ENCODE data around the gene ALKBH5. TPM values are rescaled to one million over a fixed set of nuclear protein-coding genes. Genes with fewer than 3 reads are reported as not detected.

The ALKBH5 gene
- polyA plus RNA-seq, 1 of the 3 experiments (the other 2 are of a cell fraction), result 41.0 TPM

DNA sequence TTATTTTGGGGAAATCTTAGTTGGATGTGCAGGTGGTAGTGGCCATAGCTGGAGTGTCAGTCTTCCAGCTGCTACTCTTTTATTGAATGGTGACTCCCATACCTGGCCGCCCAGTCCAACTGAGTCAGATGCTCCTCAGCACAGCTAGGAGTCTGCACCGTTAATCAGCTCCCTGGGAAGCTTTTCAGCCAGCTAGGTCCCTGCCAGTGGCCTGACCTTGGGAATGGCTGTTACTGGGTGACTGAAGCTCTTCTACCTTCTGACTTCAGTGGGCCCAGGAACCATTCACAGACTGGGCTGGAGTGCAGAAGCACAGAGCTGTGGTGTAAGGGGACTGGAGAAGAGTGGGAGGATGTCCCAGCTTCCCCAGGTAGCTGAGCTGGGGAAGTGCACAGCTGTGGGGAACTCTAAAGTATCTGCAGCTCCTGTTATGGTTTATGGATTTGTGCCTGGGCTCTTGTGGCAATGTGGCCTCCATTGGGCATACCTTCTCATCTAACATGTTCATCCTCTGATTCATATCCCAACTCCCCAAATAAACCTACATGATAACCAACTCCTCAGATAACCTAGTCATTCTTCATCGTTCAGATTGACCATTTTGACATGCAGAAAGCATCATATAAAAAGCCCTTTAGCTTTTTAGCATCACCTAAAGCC, 14.0 kb downstream of the ALKBH5 start:
- Histone ChIP-seq H3K27me3 (ENCODE audit: insufficient read depth) (no peaks in the 10 kb centered on the region), H3K9ac (no peak overlapping the region), H2AFZ (ENCODE audit: low read depth) (no peak overlapping the region), H3K79me2 (ENCODE audit: insufficient read depth) (peaks cover 98% of the 10 kb centered on the region), H3K4me2 (no peak overlapping the region), H3K36me3 (replicated peaks in 1 of 2; ENCODE audit: control insufficient read depth in 1 of 2, insufficient read depth in 2 of 2, low read length in 1 of 2) (peaks cover 39 to 47% of the 10 kb centered on the region in 2 experiments), H3F3A (replicated peaks; ENCODE audit: insufficient read depth) (no peaks in the 10 kb centered on the region), H3K27ac (ENCODE audit: low read depth in 2 of 2, low read length in 1 of 2) (no peak overlapping the region), H3K9me2 (no peaks in the 10 kb centered on the region), H3K4me3 (ENCODE audit: low read depth in 2 of 2, low read length in 1 of 2) (no peak overlapping the region), H4K20me1 (ENCODE audit: insufficient read depth) (peaks cover 75% of the 10 kb centered on the region), H3K9me3 (no peaks in the 10 kb centered on the region), H3K4me1 (ENCODE audit: control insufficient read depth in 1 of 2, insufficient read depth in 2 of 2, low read depth in 1 of 2, low read length in 1 of 2) (no peaks in the 10 kb centered on the region; a peak in 2 of 4 replicates)
- TF ChIP-seq MEF2A (IDR thresholded peaks at IDR 0.05; ENCODE audit: borderline replicate concordance, low read depth) (no peak), TEAD4 (IDR thresholded peaks at IDR 0.05; ENCODE audit: borderline replicate concordance, insufficient read depth) (no peak), EZH2phosphoT487 (IDR thresholded peaks at IDR 0.05; ENCODE audit: borderline replicate concordance, low read depth) (no peak), TAF1 (IDR thresholded peaks at IDR 0.05; ENCODE audit: borderline replicate concordance, low read depth, low read length) (no peak), TCF12 (IDR thresholded peaks at IDR 0.05) (no peak), GABPA (IDR thresholded peaks at IDR 0.05; ENCODE audit: low read depth) (no peak), GATA2 (CRISPR knock-in tag; IDR thresholded peaks at IDR 0.05) (no peak), POLR2AphosphoS5 (IDR thresholded peaks at IDR 0.05; ENCODE audit: low read depth, low read length) (no peak), PBX3 (IDR thresholded peaks at IDR 0.05) (no peak), RCOR1 (IDR thresholded peaks at IDR 0.05; ENCODE audit: low read length) (no peak), FOSL2 (IDR thresholded peaks at IDR 0.05; ENCODE audit: borderline replicate concordance, low read depth) (no peak), ELF1 (IDR thresholded peaks at IDR 0.05) (no peak), JUND (IDR thresholded peaks at IDR 0.05) (no peak), EP300 (IDR thresholded peaks at IDR 0.05; ENCODE audit: borderline replicate concordance in 1 of 2, low read depth in 1 of 2, low read length in 1 of 2) (no peak)
- TF ChIP-seq, protein P1, sequence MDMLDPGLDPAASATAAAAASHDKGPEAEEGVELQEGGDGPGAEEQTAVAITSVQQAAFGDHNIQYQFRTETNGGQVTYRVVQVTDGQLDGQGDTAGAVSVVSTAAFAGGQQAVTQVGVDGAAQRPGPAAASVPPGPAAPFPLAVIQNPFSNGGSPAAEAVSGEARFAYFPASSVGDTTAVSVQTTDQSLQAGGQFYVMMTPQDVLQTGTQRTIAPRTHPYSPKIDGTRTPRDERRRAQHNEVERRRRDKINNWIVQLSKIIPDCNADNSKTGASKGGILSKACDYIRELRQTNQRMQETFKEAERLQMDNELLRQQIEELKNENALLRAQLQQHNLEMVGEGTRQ (IDR thresholded peaks at IDR 0.05; ENCODE audit: borderline replicate concordance, low read depth, low read length), result no peak
- TF ChIP-seq, protein P2, sequence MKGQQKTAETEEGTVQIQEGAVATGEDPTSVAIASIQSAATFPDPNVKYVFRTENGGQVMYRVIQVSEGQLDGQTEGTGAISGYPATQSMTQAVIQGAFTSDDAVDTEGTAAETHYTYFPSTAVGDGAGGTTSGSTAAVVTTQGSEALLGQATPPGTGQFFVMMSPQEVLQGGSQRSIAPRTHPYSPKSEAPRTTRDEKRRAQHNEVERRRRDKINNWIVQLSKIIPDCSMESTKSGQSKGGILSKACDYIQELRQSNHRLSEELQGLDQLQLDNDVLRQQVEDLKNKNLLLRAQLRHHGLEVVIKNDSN (IDR thresholded peaks at IDR 0.05; ENCODE audit: borderline replicate concordance, low read depth), result no peak
- CTCF ChIA-PET, result interaction anchor here (1.0 to 1.2 kb wide), 2 partner anchors 8 to 9 kb away, joined by 3 to 4 read pairs; no protein-coding TSS in a partner anchor
- POLR2A ChIA-PET, result interaction anchor here (0.5 kb wide), 1 partner anchor 131 kb away, joined by 3 read pairs; no protein-coding TSS in a partner anchor
- 76% methylated on average over 3 of the region's 3 CpGs for WGBS (ENCODE audit: low lambda C conversion rate)
- no peak for DNase-seq
